AG09309 (cell line): Measurements from ENCODE around the gene SYT1.

ENCODE experiments used
- DNase-seq: peaks from one replicate; pipeline ENCODE4 v3.0.0-alpha.2; 2010; ENCODE audit warnings: low read depth
- H3K4me3 ChIP-seq: 2 replicates; pipeline ENCODE4 v1.5.1; 2011; ENCODE audit warnings: mild to moderate bottlenecking, low read depth, low read length, moderate library complexity; ENCODE audit not compliant: control insufficient read depth
- CTCF ChIP-seq: IDR thresholded peaks from 2 replicates; pipeline ENCODE4 v1.5.1; 2011; ENCODE audit warnings: mild to moderate bottlenecking, low read depth, low read length, inconsistent platforms; ENCODE audit not compliant: insufficient read depth, control insufficient read depth; ENCODE audit errors: missing control alignments

The SYT1 gene

GRCh38 chr12:79055926-79056674, 191.5 kb downstream of the SYT1 start:
- peak; percentile 23 for DNase-seq
- TF ChIP-seq CTCF: no peak
- no peak overlapping the region for H3K4me3 ChIP-seq

GRCh38 chr12:79056775-79057174, 192.2 kb downstream of the SYT1 start:
- no peak overlapping the region for H3K4me3 ChIP-seq
- no peak for TF ChIP-seq CTCF
- no peak for DNase-seq

GRCh38 chr12:79057540-79057939, 193.0 kb downstream of the SYT1 start:
- TF ChIP-seq CTCF: no peak
- no peak overlapping the region for H3K4me3 ChIP-seq
- DNase-seq: no peak

- no peak overlapping the region for H3K4me3 ChIP-seq
- TF ChIP-seq CTCF: no peak
- DNase-seq: no peak
Observed at GRCh38 chr12:79058342-79058741, 193.8 kb downstream of the SYT1 start.

- no peak for TF ChIP-seq CTCF
- no peak for DNase-seq
- no peak overlapping the region for H3K4me3 ChIP-seq
Observed at GRCh38 chr12:79059557-79059956, 195.0 kb downstream of the SYT1 start.

- H3K4me3 ChIP-seq: no peak overlapping the region
- no peak for DNase-seq
- TF ChIP-seq CTCF: no peak
Observed at GRCh38 chr12:79063258-79063657, 198.7 kb downstream of the SYT1 start.
